ENCODE data around the gene MRPL37. TPM values are rescaled to one million over a fixed set of nuclear protein-coding genes. Genes with fewer than 3 reads are reported as not detected.

Gene MRPL37
- total and polyA plus RNA-seq, 2 of the 8 experiments (the other 6 are each of a cell fraction or from before 2014, with no cell fraction given) = 45.5 to 126 TPM

DNA sequence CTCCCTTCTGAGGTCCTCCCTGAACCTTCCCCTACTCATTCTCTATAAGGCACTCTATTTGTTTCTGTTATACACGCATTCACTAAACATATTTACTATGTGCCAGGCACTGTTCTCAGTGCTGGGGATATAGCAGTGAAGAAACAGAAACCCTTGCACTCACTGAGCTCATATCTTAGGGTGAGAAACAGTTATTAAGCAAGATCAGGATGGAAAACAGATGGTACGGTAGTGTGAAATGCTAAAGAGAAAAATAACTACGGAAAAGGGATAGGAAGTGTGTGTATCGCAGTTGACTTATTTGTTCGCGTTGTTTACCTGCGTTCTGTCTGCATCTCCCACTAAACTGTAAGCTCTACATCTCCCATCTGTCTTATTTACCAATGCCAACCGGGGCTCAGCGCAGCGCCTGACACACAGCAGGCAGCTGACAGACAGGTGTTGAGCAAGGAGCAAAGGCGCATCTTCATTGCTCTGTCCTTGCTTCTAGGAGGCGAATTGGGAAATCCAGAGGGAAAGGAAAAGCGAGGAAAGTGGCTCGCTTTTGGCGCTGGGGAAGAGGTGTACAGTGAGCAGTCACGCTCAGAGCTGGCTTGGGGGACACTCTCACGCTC is 709 bp upstream of the MRPL37 start:
- Histone ChIP-seq H3K14ac (ENCODE audit: insufficient read length) (no peak overlapping the region), H3K9me3 (ENCODE audit: insufficient read depth in 2 of 2, low read depth in 1 of 2, low read length in 1 of 2) (no peaks in the 10 kb centered on the region), H2BK20ac (ENCODE audit: low read length) (no peak overlapping the region), H3K79me2 (ENCODE audit: control insufficient read depth in 1 of 2, insufficient read depth in 2 of 2, low read length in 2 of 2) (peaks cover 12 to 32% of the 10 kb centered on the region in 2 experiments), H3K27ac (ENCODE audit: low read depth, low read length) (peak overlapping the region; percentile 43), H3K36me3 (ENCODE audit: control insufficient read depth in 2 of 4, insufficient read depth in 4 of 4, low read length in 3 of 4) (peaks cover 0 to 10% (median 0%) of the 10 kb centered on the region in 4 experiments; a peak in 3 of 8 replicates), H2BK5ac (ENCODE audit: low read depth, low read length) (peak overlapping the region; percentile 45; the same call in 1 of the 2 replicates), H2BK12ac (ENCODE audit: low read depth, low read length) (0 out of 2 replicates have a peak overlapping the region, but pooled peaks have one; percentile 29), H3K18ac (ENCODE audit: extremely low read depth, low read length) (0 out of 2 replicates have a peak overlapping the region, but pooled peaks have one; percentile 39), H3K79me1 (ENCODE audit: low read depth, low read length) (peaks cover 4% of the 10 kb centered on the region), H3K9ac (replicated peaks in 1 of 4; ENCODE audit: extremely low read depth in 1 of 4, low read depth in 3 of 4, low read length in 3 of 4) (peak overlapping the region in 3 of 4 experiments; percentile 66 to 93 (median 70); a peak in 6 of 7 replicates), H3K4me1 (replicated peaks in 1 of 4; ENCODE audit: control insufficient read depth in 3 of 4, insufficient read depth in 4 of 4, low read length in 3 of 4) (peaks cover 0 to 13% (median 6%) of the 10 kb centered on the region in 4 experiments; a peak in 6 of 7 replicates), H3K4ac (replicated peaks; ENCODE audit: insufficient read length, low read depth, low read length) (no peak overlapping the region), H3K4me2 (ENCODE audit: insufficient read depth in 1 of 2, low read depth in 2 of 2, low read length in 2 of 2) (peak overlapping the region; percentile 83 to 100), H2BK15ac (ENCODE audit: low read length) (peak overlapping the region; percentile 2; the same call in 1 of the 2 replicates), H4K20me1 (replicated peaks in 1 of 2; ENCODE audit: control insufficient read depth in 1 of 2, insufficient read depth in 2 of 2, low read length in 2 of 2) (no peaks in the 10 kb centered on the region), H2AFZ (ENCODE audit: low read length) (peak overlapping the region; percentile 97), H3K4me3 (ENCODE audit: extremely low read depth in 1 of 4, insufficient read depth in 2 of 4, low read depth in 3 of 4, low read length in 4 of 4) (peak overlapping the region; percentile 91 to 99 (median 96)), H3K23ac (ENCODE audit: insufficient read length) (no peak overlapping the region), H4K5ac (ENCODE audit: insufficient read length, low read depth, low read length) (no peak overlapping the region), H4K91ac (replicated peaks; ENCODE audit: insufficient read length, low read length) (no peak overlapping the region), H3K23me2 (ENCODE audit: low read depth, low read length) (peaks cover 9% of the 10 kb centered on the region), H3K27me3 (replicated peaks in 1 of 4; ENCODE audit: control insufficient read depth in 3 of 4, extremely low read depth in 1 of 4, insufficient read depth in 3 of 4, low read length in 3 of 4) (no peaks in the 10 kb centered on the region), H4K8ac (ENCODE audit: extremely low read depth, insufficient read depth, low read length) (peak overlapping the region; percentile 82; the same call in 1 of the 2 replicates), H2BK120ac (replicated peaks; ENCODE audit: low read depth, low read length) (no peak overlapping the region), H2AK5ac (ENCODE audit: low read depth, low read length) (no peak overlapping the region), H3K56ac (replicated peaks; ENCODE audit: insufficient read length, low read depth, low read length) (no peak overlapping the region)
- 28% methylated on average over 17 of the region's 17 CpGs; no CpG with 5 or more reads in 1 of the 2 experiments for WGBS, 2 experiments (ENCODE audit: extremely low coverage in 1 of 2, insufficient coverage in 1 of 2, insufficient read length in 1 of 2, insufficient replicate concordance in 2 of 2, low coverage in 1 of 2, low lambda C conversion rate in 2 of 2, missing lambda C conversion rate in 1 of 2)
- ChIA-PET CTCF (ENCODE audit: partially characterized antibody) (interaction anchor here (0.6 to 4.0 kb wide), 15 partner anchors 10 to 1066 kb away, joined by 3 to 16 read pairs (median 3); no protein-coding TSS in a partner anchor), POLR2A (ENCODE audit: partially characterized antibody) (interaction anchor here (0.8 to 5.3 kb wide), 17 partner anchors 10 to 291 kb away, joined by 3 to 50 read pairs (median 4); no protein-coding TSS in a partner anchor)
- DNase-seq (ENCODE audit: low read depth in 1 of 2, low spot score in 2 of 2) (no peak), FAIRE-seq (no peak)
- TF ChIP-seq SAP30 (IDR thresholded peaks at IDR 0.05; ENCODE audit: insufficient read depth, insufficient replicate concordance, low read length) = peak; percentile 88
- TF ChIP-seq GTF2F1 (IDR thresholded peaks at IDR 0.05; ENCODE audit: borderline replicate concordance, low read depth, low read length) = no peak
- no peak for TF ChIP-seq TAF7 (optimal IDR thresholded peaks at IDR 0.05; ENCODE audit: borderline replicate concordance, low read depth, low read length)
- peak; percentile 43 to 94; a peak in 2 of 4 replicates for TF ChIP-seq SIN3A (conservative IDR thresholded peaks at IDR 0.05 in 1 of 2, IDR thresholded peaks at IDR 0.05 in 1 of 2; ENCODE audit: low read depth in 1 of 2, low read length in 2 of 2)
- TF ChIP-seq CEBPB (IDR thresholded peaks at IDR 0.05; ENCODE audit: low read depth, low read length) = peak; percentile 51; the same call in 1 of the 2 replicates

Data from H1 (cell line).